WTC11 (cell line): ENCODE data around the gene MYL3. TPM values are rescaled to one million over a fixed set of nuclear protein-coding genes. Genes with fewer than 3 reads are reported as not detected.

Experiments
- ATAC-seq: fragments of 200-7000 bp; cut with Tn5 transposase; 2 replicates; pipeline ENCODE4 v1.10.0; 2021; ENCODE audit warnings: mild to moderate bottlenecking, moderate library complexity
- CTCF ChIA-PET: fragments of 300-600 bp; sonication (Branson Sonifier 250); formaldehyde crosslinking; loops from one replicate; lab custom pipeline; 2021; ENCODE audit warnings: antibody characterized with exemption; lab: Charles Lee
- POLR2A ChIA-PET: fragments of 350-600 bp; sonication (Branson Sonifier 250); formaldehyde crosslinking; loops from one replicate; lab custom pipeline; 2021; ENCODE audit warnings: antibody characterized with exemption; lab: Charles Lee
- DNase-seq: peaks from one replicate; pipeline ENCODE4 v3.0.0; 2021; ENCODE audit warnings: low spot score
- H3K27ac Mint-ChIP-seq: 2 replicates; pipeline ENCODE4 v1.8.0; 2021; ENCODE audit warnings: mixed read lengths
- H3K27me3 Mint-ChIP-seq: 2 replicates; pipeline ENCODE4 v1.8.0; 2021; ENCODE audit warnings: low read depth, mild to moderate bottlenecking, moderate library complexity, mixed read lengths
- H3K36me3 Mint-ChIP-seq: 2 replicates; pipeline ENCODE4 v1.8.0; 2021; ENCODE audit warnings: mixed read lengths
- H3K4me1 Mint-ChIP-seq: 2 replicates; pipeline ENCODE4 v1.8.0; 2022; ENCODE audit warnings: mixed read lengths
- H3K4me3 Mint-ChIP-seq: 2 replicates; pipeline ENCODE4 v1.8.0; 2021; ENCODE audit warnings: mild to moderate bottlenecking, moderate library complexity, mixed read lengths
- H3K9me3 Mint-ChIP-seq: 2 replicates; pipeline ENCODE4 v1.8.0; 2021; ENCODE audit warnings: mixed read lengths
- CDX4 ChIP-seq: fragments of 250-450 bp; sonication (Bioruptor Pico); IDR thresholded peaks from 2 replicates; pipeline ENCODE4 v1.9.0; 2021; ENCODE audit warnings: moderate library complexity, mild to moderate bottlenecking, inconsistent platforms, borderline replicate concordance
- GABPB1 ChIP-seq: sonication (generic); formaldehyde crosslinking; IDR thresholded peaks from 2 replicates; pipeline ENCODE4 v1.8.1; 2023; ENCODE audit warnings: mild to moderate bottlenecking, missing genetic modification reagents
- MAX ChIP-seq: sonication (generic); formaldehyde crosslinking; IDR thresholded peaks from 2 replicates; pipeline ENCODE4 v1.8.0; 2022; ENCODE audit warnings: mild to moderate bottlenecking, missing genetic modification reagents
- NFATC4 ChIP-seq: fragments of 250-450 bp; sonication (Bioruptor Pico); IDR thresholded peaks from 2 replicates; pipeline ENCODE4 v1.9.0; 2021; ENCODE audit warnings: mild to moderate bottlenecking
- NFYB ChIP-seq: sonication (generic); formaldehyde crosslinking; conservative IDR thresholded peaks from 2 replicates; pipeline ENCODE4 v1.8.0; 2022; ENCODE audit warnings: low read depth, missing genetic modification reagents
- USF2 ChIP-seq: sonication (generic); formaldehyde crosslinking; IDR thresholded peaks from 2 replicates; pipeline ENCODE4 v1.8.1; 2023; ENCODE audit warnings: mild to moderate bottlenecking, missing genetic modification reagents, moderate library complexity
- ZNF138 ChIP-seq: sonication (generic); formaldehyde crosslinking; conservative IDR thresholded peaks from 2 replicates; pipeline ENCODE4 v1.8.1; 2022; ENCODE audit warnings: mild to moderate bottlenecking, moderate library complexity, missing genetic modification reagents
- total RNA-seq: library from RNA; stranded (reverse); gene quantifications from 3 replicates; pipeline ENCODE4 v1.2.3, GENCODE V29; 2021
- TF ChIP-seq, protein P1 (sequence below): sonication (generic); formaldehyde crosslinking; IDR thresholded peaks from 2 replicates; pipeline ENCODE4 v1.8.1; 2022; ENCODE audit warnings: low read depth, mild to moderate bottlenecking, moderate library complexity, missing genetic modification reagents, borderline replicate concordance
- TF ChIP-seq, protein P2 (sequence below): sonication (generic); formaldehyde crosslinking; IDR thresholded peaks from 2 replicates; pipeline ENCODE4 v1.8.1; 2022; ENCODE audit warnings: missing genetic modification reagents, borderline replicate concordance
- TF ChIP-seq, protein P3 (sequence below): sonication (generic); formaldehyde crosslinking; IDR thresholded peaks from 2 replicates; pipeline ENCODE4 v1.8.1; 2023; ENCODE audit warnings: mild to moderate bottlenecking, missing genetic modification reagents, moderate library complexity
- TF ChIP-seq, protein P4 (sequence below): sonication (generic); formaldehyde crosslinking; IDR thresholded peaks from 2 replicates; pipeline ENCODE4 v1.8.1; 2023; ENCODE audit warnings: mild to moderate bottlenecking, missing genetic modification reagents
- TF ChIP-seq, protein P5 (sequence below): sonication (generic); formaldehyde crosslinking; IDR thresholded peaks from 2 replicates; pipeline ENCODE4 v1.8.0; 2023; ENCODE audit warnings: missing genetic modification reagents
- TF ChIP-seq, protein P6 (sequence below): sonication (generic); formaldehyde crosslinking; IDR thresholded peaks from 2 replicates; pipeline ENCODE4 v1.8.1; 2023; ENCODE audit warnings: mild to moderate bottlenecking, missing genetic modification reagents
- TF ChIP-seq, protein P7 (sequence below): sonication (generic); formaldehyde crosslinking; IDR thresholded peaks from 2 replicates; pipeline ENCODE4 v1.8.1; 2023; ENCODE audit warnings: mild to moderate bottlenecking, missing genetic modification reagents, borderline replicate concordance

The MYL3 gene
- total RNA-seq, 1 experiment from 2014 or later = 0.31 TPM

- TF ChIP-seq, protein P1, sequence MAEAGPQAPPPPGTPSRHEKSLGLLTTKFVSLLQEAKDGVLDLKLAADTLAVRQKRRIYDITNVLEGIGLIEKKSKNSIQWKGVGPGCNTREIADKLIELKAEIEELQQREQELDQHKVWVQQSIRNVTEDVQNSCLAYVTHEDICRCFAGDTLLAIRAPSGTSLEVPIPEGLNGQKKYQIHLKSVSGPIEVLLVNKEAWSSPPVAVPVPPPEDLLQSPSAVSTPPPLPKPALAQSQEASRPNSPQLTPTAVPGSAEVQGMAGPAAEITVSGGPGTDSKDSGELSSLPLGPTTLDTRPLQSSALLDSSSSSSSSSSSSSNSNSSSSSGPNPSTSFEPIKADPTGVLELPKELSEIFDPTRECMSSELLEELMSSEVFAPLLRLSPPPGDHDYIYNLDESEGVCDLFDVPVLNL (CRISPR knock-in tag) = no peak
These were observed 32.0 kb upstream of the MYL3 start (continued) for GRCh38 chr3:46895204-46895660.

DNA sequence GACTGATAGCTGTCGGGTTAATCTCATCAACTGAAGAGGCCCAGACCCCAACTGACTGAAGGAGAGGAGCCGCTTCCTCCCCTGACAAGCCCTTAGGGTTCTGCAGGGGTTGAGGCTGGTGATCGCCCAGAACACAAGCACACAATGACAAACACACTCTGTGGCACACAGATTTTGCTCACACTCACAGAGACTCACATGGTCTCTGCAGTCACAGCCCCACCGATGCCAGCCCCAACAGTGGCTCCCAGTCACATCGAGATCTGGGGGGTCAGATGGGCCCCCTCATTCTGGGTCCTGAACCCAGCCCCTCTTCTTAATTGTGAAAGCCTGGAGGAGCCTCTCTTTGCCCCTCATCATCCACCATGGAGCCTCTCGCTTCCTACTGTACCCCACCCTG lies 31.0 kb upstream of the MYL3 start:
- POLR2A ChIA-PET = interaction anchor here (0.7 kb wide), 1 partner anchor 255 kb away, joined by 6 read pairs; no protein-coding TSS in a partner anchor
- Mint-ChIP-seq H3K27ac (no peak overlapping the region), H3K4me1 (peaks cover 16% of the 10 kb centered on the region), H3K4me3 (no peak overlapping the region)
- no peak for TF ChIP-seq GABPB1 (CRISPR knock-in tag)
- TF ChIP-seq, protein P2, sequence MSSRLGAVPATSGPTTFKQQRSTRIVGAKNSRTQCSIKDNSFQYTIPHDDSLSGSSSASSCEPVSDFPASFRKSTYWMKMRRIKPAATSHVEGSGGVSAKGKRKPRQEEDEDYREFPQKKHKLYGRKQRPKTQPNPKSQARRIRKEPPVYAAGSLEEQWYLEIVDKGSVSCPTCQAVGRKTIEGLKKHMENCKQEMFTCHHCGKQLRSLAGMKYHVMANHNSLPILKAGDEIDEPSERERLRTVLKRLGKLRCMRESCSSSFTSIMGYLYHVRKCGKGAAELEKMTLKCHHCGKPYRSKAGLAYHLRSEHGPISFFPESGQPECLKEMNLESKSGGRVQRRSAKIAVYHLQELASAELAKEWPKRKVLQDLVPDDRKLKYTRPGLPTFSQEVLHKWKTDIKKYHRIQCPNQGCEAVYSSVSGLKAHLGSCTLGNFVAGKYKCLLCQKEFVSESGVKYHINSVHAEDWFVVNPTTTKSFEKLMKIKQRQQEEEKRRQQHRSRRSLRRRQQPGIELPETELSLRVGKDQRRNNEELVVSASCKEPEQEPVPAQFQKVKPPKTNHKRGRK (CRISPR knock-in tag) = no peak
- TF ChIP-seq, all 79 proteins: peak for 0
- peaks cover 79% of the 10 kb centered on the region for H3K27me3 Mint-ChIP-seq
- CTCF ChIA-PET = interaction anchor here (0.7 to 2.1 kb wide), 9 partner anchors 10 to 191 kb away, joined by 3 to 13 read pairs (median 6); no protein-coding TSS in a partner anchor
- no peaks in the 10 kb centered on the region for H3K9me3 Mint-ChIP-seq
- ATAC-seq (no peak), DNase-seq (no peak)
- H3K36me3 Mint-ChIP-seq = no peaks in the 10 kb centered on the region

GRCh38 chr3:46893763-46894162 lies 30.5 kb upstream of the MYL3 start:
- peaks cover 79% of the 10 kb centered on the region for H3K27me3 Mint-ChIP-seq
- POLR2A ChIA-PET = no interaction called here
- TF ChIP-seq ZNF138 (CRISPR knock-in tag) = no peak
- TF ChIP-seq, protein P3, sequence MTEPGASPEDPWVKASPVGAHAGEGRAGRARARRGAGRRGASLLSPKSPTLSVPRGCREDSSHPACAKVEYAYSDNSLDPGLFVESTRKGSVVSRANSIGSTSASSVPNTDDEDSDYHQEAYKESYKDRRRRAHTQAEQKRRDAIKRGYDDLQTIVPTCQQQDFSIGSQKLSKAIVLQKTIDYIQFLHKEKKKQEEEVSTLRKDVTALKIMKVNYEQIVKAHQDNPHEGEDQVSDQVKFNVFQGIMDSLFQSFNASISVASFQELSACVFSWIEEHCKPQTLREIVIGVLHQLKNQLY = no peak
- TF ChIP-seq, protein P4, sequence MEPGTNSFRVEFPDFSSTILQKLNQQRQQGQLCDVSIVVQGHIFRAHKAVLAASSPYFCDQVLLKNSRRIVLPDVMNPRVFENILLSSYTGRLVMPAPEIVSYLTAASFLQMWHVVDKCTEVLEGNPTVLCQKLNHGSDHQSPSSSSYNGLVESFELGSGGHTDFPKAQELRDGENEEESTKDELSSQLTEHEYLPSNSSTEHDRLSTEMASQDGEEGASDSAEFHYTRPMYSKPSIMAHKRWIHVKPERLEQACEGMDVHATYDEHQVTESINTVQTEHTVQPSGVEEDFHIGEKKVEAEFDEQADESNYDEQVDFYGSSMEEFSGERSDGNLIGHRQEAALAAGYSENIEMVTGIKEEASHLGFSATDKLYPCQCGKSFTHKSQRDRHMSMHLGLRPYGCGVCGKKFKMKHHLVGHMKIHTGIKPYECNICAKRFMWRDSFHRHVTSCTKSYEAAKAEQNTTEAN (CRISPR knock-in tag) = no peak
- TF ChIP-seq NFATC4 (CRISPR knock-in tag) = no peak
- TF ChIP-seq NFYB (CRISPR knock-in tag) = no peak
- TF ChIP-seq MAX (CRISPR knock-in tag) = no peak
- no peak for TF ChIP-seq USF2
- TF ChIP-seq, protein P5, sequence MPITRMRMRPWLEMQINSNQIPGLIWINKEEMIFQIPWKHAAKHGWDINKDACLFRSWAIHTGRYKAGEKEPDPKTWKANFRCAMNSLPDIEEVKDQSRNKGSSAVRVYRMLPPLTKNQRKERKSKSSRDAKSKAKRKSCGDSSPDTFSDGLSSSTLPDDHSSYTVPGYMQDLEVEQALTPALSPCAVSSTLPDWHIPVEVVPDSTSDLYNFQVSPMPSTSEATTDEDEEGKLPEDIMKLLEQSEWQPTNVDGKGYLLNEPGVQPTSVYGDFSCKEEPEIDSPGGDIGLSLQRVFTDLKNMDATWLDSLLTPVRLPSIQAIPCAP (CRISPR knock-in tag) = no peak
- no peak for TF ChIP-seq CDX4 (CRISPR knock-in tag)
- TF ChIP-seq, protein P6, sequence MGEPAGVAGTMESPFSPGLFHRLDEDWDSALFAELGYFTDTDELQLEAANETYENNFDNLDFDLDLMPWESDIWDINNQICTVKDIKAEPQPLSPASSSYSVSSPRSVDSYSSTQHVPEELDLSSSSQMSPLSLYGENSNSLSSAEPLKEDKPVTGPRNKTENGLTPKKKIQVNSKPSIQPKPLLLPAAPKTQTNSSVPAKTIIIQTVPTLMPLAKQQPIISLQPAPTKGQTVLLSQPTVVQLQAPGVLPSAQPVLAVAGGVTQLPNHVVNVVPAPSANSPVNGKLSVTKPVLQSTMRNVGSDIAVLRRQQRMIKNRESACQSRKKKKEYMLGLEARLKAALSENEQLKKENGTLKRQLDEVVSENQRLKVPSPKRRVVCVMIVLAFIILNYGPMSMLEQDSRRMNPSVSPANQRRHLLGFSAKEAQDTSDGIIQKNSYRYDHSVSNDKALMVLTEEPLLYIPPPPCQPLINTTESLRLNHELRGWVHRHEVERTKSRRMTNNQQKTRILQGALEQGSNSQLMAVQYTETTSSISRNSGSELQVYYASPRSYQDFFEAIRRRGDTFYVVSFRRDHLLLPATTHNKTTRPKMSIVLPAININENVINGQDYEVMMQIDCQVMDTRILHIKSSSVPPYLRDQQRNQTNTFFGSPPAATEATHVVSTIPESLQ (CRISPR knock-in tag) = no peak
- TF ChIP-seq, protein P7, sequence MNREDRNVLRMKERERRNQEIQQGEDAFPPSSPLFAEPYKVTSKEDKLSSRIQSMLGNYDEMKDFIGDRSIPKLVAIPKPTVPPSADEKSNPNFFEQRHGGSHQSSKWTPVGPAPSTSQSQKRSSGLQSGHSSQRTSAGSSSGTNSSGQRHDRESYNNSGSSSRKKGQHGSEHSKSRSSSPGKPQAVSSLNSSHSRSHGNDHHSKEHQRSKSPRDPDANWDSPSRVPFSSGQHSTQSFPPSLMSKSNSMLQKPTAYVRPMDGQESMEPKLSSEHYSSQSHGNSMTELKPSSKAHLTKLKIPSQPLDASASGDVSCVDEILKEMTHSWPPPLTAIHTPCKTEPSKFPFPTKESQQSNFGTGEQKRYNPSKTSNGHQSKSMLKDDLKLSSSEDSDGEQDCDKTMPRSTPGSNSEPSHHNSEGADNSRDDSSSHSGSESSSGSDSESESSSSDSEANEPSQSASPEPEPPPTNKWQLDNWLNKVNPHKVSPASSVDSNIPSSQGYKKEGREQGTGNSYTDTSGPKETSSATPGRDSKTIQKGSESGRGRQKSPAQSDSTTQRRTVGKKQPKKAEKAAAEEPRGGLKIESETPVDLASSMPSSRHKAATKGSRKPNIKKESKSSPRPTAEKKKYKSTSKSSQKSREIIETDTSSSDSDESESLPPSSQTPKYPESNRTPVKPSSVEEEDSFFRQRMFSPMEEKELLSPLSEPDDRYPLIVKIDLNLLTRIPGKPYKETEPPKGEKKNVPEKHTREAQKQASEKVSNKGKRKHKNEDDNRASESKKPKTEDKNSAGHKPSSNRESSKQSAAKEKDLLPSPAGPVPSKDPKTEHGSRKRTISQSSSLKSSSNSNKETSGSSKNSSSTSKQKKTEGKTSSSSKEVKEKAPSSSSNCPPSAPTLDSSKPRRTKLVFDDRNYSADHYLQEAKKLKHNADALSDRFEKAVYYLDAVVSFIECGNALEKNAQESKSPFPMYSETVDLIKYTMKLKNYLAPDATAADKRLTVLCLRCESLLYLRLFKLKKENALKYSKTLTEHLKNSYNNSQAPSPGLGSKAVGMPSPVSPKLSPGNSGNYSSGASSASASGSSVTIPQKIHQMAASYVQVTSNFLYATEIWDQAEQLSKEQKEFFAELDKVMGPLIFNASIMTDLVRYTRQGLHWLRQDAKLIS (CRISPR knock-in tag) = no peak

More at GRCh38 chr3:46893763-46894162, 30.5 kb upstream of the MYL3 start:
- no peak for ATAC-seq
- H3K4me3 Mint-ChIP-seq = no peak overlapping the region
- H3K36me3 Mint-ChIP-seq = no peaks in the 10 kb centered on the region
- H3K4me1 Mint-ChIP-seq = peaks cover 16% of the 10 kb centered on the region
- H3K27ac Mint-ChIP-seq = no peak overlapping the region
- H3K9me3 Mint-ChIP-seq = no peaks in the 10 kb centered on the region
- CTCF ChIA-PET = interaction anchor here (0.9 to 2.7 kb wide), 7 partner anchors 11 to 176 kb away, joined by 3 to 13 read pairs (median 7); partner anchors contain the start of gene PRSS50
- DNase-seq = no peak
